Ovary (tissue), 3 donors: Measurements from ENCODE around the gene CCBE1.

ENCODE experiments used
- CTCF ChIP-seq, 3 donors: fragments of 450-650 bp in 2 of 3; fragments of 200-600 bp in 1 of 3; IDR thresholded peaks; one replicate each; pipeline versions ENCODE4 v1.5.1 to v1.8.0; 2016 to 2022; ENCODE audit warnings: antibody characterized with exemption in 3 of 3, mild to moderate bottlenecking in 1 of 3
- EP300 ChIP-seq: sonication (generic); formaldehyde crosslinking; IDR thresholded peaks from one replicate; pipeline ENCODE4 v1.6.1; 2017; ENCODE audit warnings: antibody characterized with exemption
- POLR2A ChIP-seq: fragments of 450-650 bp; IDR thresholded peaks from one replicate; pipeline ENCODE4 v1.6.1; 2017; ENCODE audit warnings: antibody characterized with exemption, mild to moderate bottlenecking, moderate library complexity
- donor health status: DM: no; HTN: no; CAD: no.

GRCh38 chr18:59468821-59469220, 228.4 kb downstream of the CCBE1 start:
- TF ChIP-seq POLR2A (no peak), CTCF (IDR thresholded peaks at IDR 0.05) (no peak), EP300 (no peak)
